GM23338 (cell line): ENCODE results near the gene TBC1D7. TPM values are rescaled to one million over a fixed set of nuclear protein-coding genes. Genes with fewer than 3 reads are reported as not detected.

Source experiments
- ATAC-seq: fragments of 200-7000 bp; cut with Tn5 transposase; 3 replicates; pipeline ENCODE4 v1.9.1; 2020
- DNase-seq: peaks from one replicate; pipeline ENCODE4 v3.0.0-alpha.2; 2015; ENCODE audit warnings: low spot score
- H2AFZ ChIP-seq: fragments of 200-600 bp; sonication (generic); 2 replicates; pipeline ENCODE4 v1.8.0; 2016; ENCODE audit warnings: antibody characterized with exemption, mild to moderate bottlenecking, moderate library complexity
- H3F3A ChIP-seq: fragments of 200-600 bp; sonication (generic); replicated peaks from 2 replicates; pipeline ENCODE4 v1.8.0; 2017; ENCODE audit warnings: antibody characterized with exemption, mixed run types, low read depth
- H3K27ac ChIP-seq: fragments of 200-600 bp; sonication (generic); 2 replicates; pipeline ENCODE4 v1.6.1; 2016; ENCODE audit warnings: low read depth
- H3K27me3 ChIP-seq: fragments of 200-600 bp; sonication (generic); 2 replicates; pipeline ENCODE4 v1.8.0; 2016; ENCODE audit warnings: mild to moderate bottlenecking, mixed run types, moderate library complexity; ENCODE audit not compliant: insufficient read depth
- H3K36me3 ChIP-seq: fragments of 200-600 bp; sonication (generic); 2 replicates; pipeline ENCODE4 v1.8.0; 2016; ENCODE audit warnings: mild to moderate bottlenecking; ENCODE audit not compliant: insufficient read depth
- H3K4me1 ChIP-seq: fragments of 200-600 bp; sonication (generic); 2 replicates; pipeline ENCODE4 v1.8.0; 2016; ENCODE audit warnings: mild to moderate bottlenecking, moderate library complexity; ENCODE audit not compliant: insufficient read depth
- H3K4me2 ChIP-seq: fragments of 200-600 bp; sonication (generic); 2 replicates; pipeline ENCODE4 v1.7.1; 2017; ENCODE audit warnings: mixed run types
- H3K4me3 ChIP-seq: fragments of 200-600 bp; sonication (generic); 2 replicates; pipeline ENCODE4 v1.6.1; 2016; ENCODE audit warnings: mixed run types
- H3K79me2 ChIP-seq: fragments of 200-600 bp; sonication (generic); replicated peaks from 2 replicates; pipeline ENCODE4 v1.8.0; 2017; ENCODE audit warnings: mild to moderate bottlenecking; ENCODE audit not compliant: insufficient read depth
- H3K9me2 ChIP-seq: fragments of 200-600 bp; sonication (generic); 2 replicates; pipeline ENCODE4 v1.8.0; 2017; ENCODE audit not compliant: insufficient read depth
- H4K20me1 ChIP-seq: fragments of 200-600 bp; sonication (generic); replicated peaks from 2 replicates; pipeline ENCODE4 v1.8.0; 2017; ENCODE audit warnings: mild to moderate bottlenecking; ENCODE audit not compliant: insufficient read depth
- H3K27ac Mint-ChIP-seq: 2 replicates; pipeline ENCODE4 v1.8.0; 2020; ENCODE audit warnings: inconsistent platforms, mild to moderate bottlenecking, moderate library complexity, mixed read lengths
- H3K27me3 Mint-ChIP-seq: 3 replicates; pipeline ENCODE4 v1.8.0; 2022; ENCODE audit warnings: low read depth, mild to moderate bottlenecking, moderate library complexity, mixed read lengths, inconsistent platforms; ENCODE audit not compliant: insufficient read depth, poor library complexity
- H3K36me3 Mint-ChIP-seq: 3 replicates; pipeline ENCODE4 v1.8.0; 2021; ENCODE audit warnings: low read depth, mild to moderate bottlenecking, inconsistent platforms, moderate library complexity, mixed read lengths
- H3K4me1 Mint-ChIP-seq: 3 replicates; pipeline ENCODE4 v1.8.0; 2020; ENCODE audit warnings: mild to moderate bottlenecking, inconsistent platforms, mixed read lengths
- H3K4me3 Mint-ChIP-seq: 3 replicates; pipeline ENCODE4 v1.8.0; 2021; ENCODE audit warnings: moderate library complexity, mild to moderate bottlenecking, inconsistent platforms, mixed read lengths
- H3K9me3 Mint-ChIP-seq: 3 replicates; pipeline ENCODE4 v1.8.0; 2020; ENCODE audit warnings: moderate library complexity, mild to moderate bottlenecking, inconsistent platforms, mixed read lengths
- CREB1 ChIP-seq: fragments of 250-450 bp; sonication (Bioruptor Pico); IDR thresholded peaks from 2 replicates; pipeline ENCODE4 v1.5.0; 2020; ENCODE audit warnings: low read depth, mild to moderate bottlenecking, moderate library complexity
- CTCF ChIP-seq, 2 experiments: fragments of 200-600 bp in 1 of 2; sonication (generic) in 1 of 2; conservative IDR thresholded peaks; 2 replicates each; pipeline versions ENCODE4 v1.5.1 to v1.6.1; 2016 to 2017; ENCODE audit warnings: antibody characterized with exemption in 2 of 2, low read depth in 2 of 2, mild to moderate bottlenecking in 2 of 2, moderate library complexity in 1 of 2
- ETS1 ChIP-seq: IDR thresholded peaks from 2 replicates; pipeline ENCODE4 v1.6.1; 2016; ENCODE audit warnings: antibody characterized with exemption
- EZH2 ChIP-seq: fragments of 200-600 bp; sonication (generic); IDR thresholded peaks from one replicate; pipeline ENCODE4 v1.8.0; 2017; ENCODE audit warnings: antibody characterized with exemption, mild to moderate bottlenecking, low read depth; ENCODE audit not compliant: unreplicated experiment
- EZH2phosphoT487 ChIP-seq: fragments of 200-600 bp; sonication (generic); IDR thresholded peaks from one replicate; pipeline ENCODE4 v1.8.1; 2018; ENCODE audit warnings: antibody characterized with exemption; ENCODE audit not compliant: unreplicated experiment
- JUNB ChIP-seq: IDR thresholded peaks from one replicate; pipeline ENCODE4 v1.6.1; 2016; ENCODE audit warnings: antibody characterized with exemption; ENCODE audit not compliant: unreplicated experiment
- NANOG ChIP-seq: IDR thresholded peaks from 2 replicates; pipeline ENCODE4 v1.6.1; 2016; ENCODE audit warnings: antibody characterized with exemption, borderline replicate concordance
- POLR2AphosphoS5 ChIP-seq: IDR thresholded peaks from 2 replicates; pipeline ENCODE4 v1.6.1; 2016; ENCODE audit warnings: antibody characterized with exemption, low read depth
- REST ChIP-seq: IDR thresholded peaks from one replicate; pipeline ENCODE4 v1.6.1; 2018; ENCODE audit warnings: antibody characterized with exemption; ENCODE audit not compliant: unreplicated experiment
- STAT1 ChIP-seq: IDR thresholded peaks from one replicate; pipeline ENCODE4 v1.6.1; 2016; ENCODE audit warnings: antibody characterized with exemption; ENCODE audit not compliant: unreplicated experiment
- ZNF114 ChIP-seq: fragments of 250-450 bp; sonication (Bioruptor Pico); IDR thresholded peaks from 2 replicates; pipeline ENCODE4 v1.5.0; 2020; ENCODE audit warnings: mild to moderate bottlenecking, moderate library complexity
- ZNF331 ChIP-seq: fragments of 250-450 bp; sonication (Bioruptor Pico); IDR thresholded peaks from 2 replicates; pipeline ENCODE4 v1.5.0; 2020; ENCODE audit warnings: low read depth, mild to moderate bottlenecking, moderate library complexity
- ZNF462 ChIP-seq: fragments of 250-450 bp; sonication (Bioruptor Pico); IDR thresholded peaks from 2 replicates; pipeline ENCODE4 v1.5.0; 2020; ENCODE audit warnings: mild to moderate bottlenecking, moderate library complexity
- polyA plus RNA-seq: library from polyadenylated mRNA; unstranded; fragments of >200 nt; fragmentation: Nextera tagmentation; extraction: Ambion mirVana; gene quantifications from 2 replicates; pipeline ENCODE4 v1.2.1, GENCODE V29; 2016
- total RNA-seq: library from RNA; depleted of rRNA; stranded (reverse); fragments of >200 nt; shearing (Covaris generic); gene quantifications from 2 replicates; pipeline ENCODE4 v1.2.3, GENCODE V29; 2014

Gene TBC1D7
- total and polyA plus RNA-seq, 2 experiments from 2014 or later: 62.0 to 70.4 TPM

GRCh38 chr6:13288481-13288880 lies 39.9 kb downstream of the TBC1D7 start:
- H3K9me2 ChIP-seq: no peaks in the 10 kb centered on the region
- no peak for ATAC-seq
- Mint-ChIP-seq H3K27me3 (peaks cover 16% of the 10 kb centered on the region), H3K36me3 (peaks cover 80% of the 10 kb centered on the region), H3K27ac (no peak overlapping the region), H3K4me1 (peaks cover under 1% of the 10 kb centered on the region), H3K4me3 (no peak overlapping the region), H3K9me3 (peaks cover 30% of the 10 kb centered on the region)
- H4K20me1 ChIP-seq: no peaks in the 10 kb centered on the region
- no peak for DNase-seq
- no peak overlapping the region for H3K4me3 ChIP-seq
- no peaks in the 10 kb centered on the region for H3K27me3 ChIP-seq
- H3K27ac ChIP-seq: no peak overlapping the region
- no peaks in the 10 kb centered on the region for H3K4me1 ChIP-seq
- TF ChIP-seq CTCF (conservative IDR thresholded peaks at IDR 0.05; ENCODE audit: low read depth in 2 of 2) (no peak), ZNF114 (CRISPR knock-in tag) (no peak), STAT1 (no peak), POLR2AphosphoS5 (no peak), REST (no peak), NANOG (no peak), ZNF331 (no peak), ETS1 (no peak), EZH2phosphoT487 (no peak), EZH2 (no peak), ZNF462 (CRISPR knock-in tag) (no peak), CREB1 (no peak), JUNB (no peak)
- H2AFZ ChIP-seq: no peak overlapping the region
- H3K4me2 ChIP-seq: no peak overlapping the region
- H3F3A ChIP-seq: no peaks in the 10 kb centered on the region
- peaks cover 3% of the 10 kb centered on the region; the same call in 1 of the 2 replicates for H3K36me3 ChIP-seq
- H3K79me2 ChIP-seq: no peaks in the 10 kb centered on the region
